ENCODE measurements around the gene ASTL.
"Not testable (repeated sequence)": the region's sequence is repeated elsewhere in the genome, so short reads cannot be mapped to it uniquely, and the experiment has no call there.

GRCh38 chr2:96141624-96141967, 3.3 kb upstream of the ASTL start:
- TF ChIP-seq POLR2AphosphoS5 (IDR thresholded peaks at IDR 0.05; ENCODE audit: low read depth, low read length); CTCF (IDR thresholded peaks at IDR 0.05): not testable (repeated sequence)

Data from Panc1 (cell line).